IMR-90 (cell line): ENCODE data around the gene SH3RF3. TPM values are rescaled to one million over a fixed set of nuclear protein-coding genes. Genes with fewer than 3 reads are reported as not detected.

Experiments used
- ATAC-seq: fragments of 200-7000 bp; cut with Tn5 transposase; 2 replicates; pipeline ENCODE4 v1.9.1; 2020; ENCODE audit warnings: low read depth, mild to moderate bottlenecking, moderate library complexity
- BruUV-seq: library from RNA; stranded (reverse); fragments of 400-500 nt; replicated peaks from 2 replicates; lab custom pipeline; 2021; lab: Mats Ljungman, UMichigan
- CTCF ChIA-PET: fragments of 300-600 bp; formaldehyde crosslinking; extraction: SDS; loops from one replicate; lab custom pipeline; 2021; ENCODE audit warnings: antibody characterized with exemption; lab: Yijun Ruan, JAX
- POLR2A ChIA-PET: fragments of 300-600 bp; sonication (Branson Sonifier 250); formaldehyde crosslinking; loops from one replicate; lab custom pipeline; 2022; ENCODE audit warnings: antibody characterized with exemption; ENCODE audit not compliant: unreplicated experiment; lab: Charles Lee
- DNase-seq: peaks from one replicate; pipeline ENCODE4 v3.0.0; 2013
- H2AFZ ChIP-seq: replicated peaks from 2 replicates; pipeline ENCODE3; 2013; ENCODE audit warnings: low read length, mild to moderate bottlenecking; ENCODE audit not compliant: poor library complexity
- H2AK5ac ChIP-seq: 2 replicates; pipeline ENCODE4 v1.6.1; 2013; ENCODE audit warnings: low read depth, low read length, inconsistent platforms
- H2AK9ac ChIP-seq: replicated peaks from 2 replicates; pipeline ENCODE3; 2013; ENCODE audit warnings: mild to moderate bottlenecking, low read depth, low read length, moderate library complexity; ENCODE audit not compliant: poor library complexity
- H2BK120ac ChIP-seq: 2 replicates; pipeline ENCODE4 v1.6.1; 2013; ENCODE audit warnings: low read depth, low read length, inconsistent platforms
- H2BK15ac ChIP-seq: 3 replicates; pipeline ENCODE4 v1.6.1; 2013; ENCODE audit warnings: low read depth, low read length, inconsistent platforms
- H2BK20ac ChIP-seq: 2 replicates; pipeline ENCODE4 v1.6.1; 2013; ENCODE audit warnings: low read depth, mild to moderate bottlenecking, inconsistent platforms, low read length, moderate library complexity
- H2BK5ac ChIP-seq: 2 replicates; pipeline ENCODE4 v1.6.1; 2013; ENCODE audit warnings: mild to moderate bottlenecking, low read depth, low read length, inconsistent platforms; ENCODE audit not compliant: poor library complexity, severe bottlenecking
- H3K14ac ChIP-seq: replicated peaks from 2 replicates; pipeline ENCODE4 v1.6.1; 2013; ENCODE audit warnings: low read depth, low read length, inconsistent platforms
- H3K18ac ChIP-seq: 2 replicates; pipeline ENCODE4 v1.6.1; 2013; ENCODE audit warnings: low read depth, low read length, control low read depth
- H3K23ac ChIP-seq: 2 replicates; pipeline ENCODE4 v1.6.1; 2013; ENCODE audit warnings: low read depth, low read length, inconsistent platforms
- H3K27ac ChIP-seq: 2 replicates; pipeline ENCODE4 v1.5.1; 2013; ENCODE audit warnings: mild to moderate bottlenecking, control low read depth, low read length; ENCODE audit not compliant: insufficient read depth
- H3K27me3 ChIP-seq: 2 replicates; pipeline ENCODE4 v1.6.1; 2013; ENCODE audit warnings: low read length; ENCODE audit not compliant: control insufficient read depth, insufficient read depth
- H3K36me3 ChIP-seq: 2 replicates; pipeline ENCODE4 v1.6.1; 2013; ENCODE audit warnings: low read length, mixed read lengths; ENCODE audit not compliant: control insufficient read depth, insufficient read depth
- H3K4ac ChIP-seq: 2 replicates; pipeline ENCODE4 v1.6.1; 2013; ENCODE audit warnings: low read depth, low read length, inconsistent platforms
- H3K4me1 ChIP-seq: 2 replicates; pipeline ENCODE4 v1.6.1; 2013; ENCODE audit warnings: low read length, mixed read lengths; ENCODE audit not compliant: control insufficient read depth, insufficient read depth
- H3K4me2 ChIP-seq: 2 replicates; pipeline ENCODE4 v1.6.1; 2013; ENCODE audit warnings: low read depth, mild to moderate bottlenecking, control low read depth, low read length, moderate library complexity
- H3K4me3 ChIP-seq: 2 replicates; pipeline ENCODE4 v1.5.1; 2013; ENCODE audit warnings: low read depth, mild to moderate bottlenecking, control low read depth, low read length, moderate library complexity; ENCODE audit not compliant: insufficient read depth
- H3K56ac ChIP-seq: 2 replicates; pipeline ENCODE4 v1.6.1; 2013; ENCODE audit warnings: low read length, inconsistent platforms; ENCODE audit not compliant: insufficient read depth; ENCODE audit errors: extremely low read depth
- H3K79me1 ChIP-seq, 2 experiments: 2 replicates each; pipeline ENCODE4 v1.6.1; 2013; ENCODE audit warnings: low read length in 2 of 2, inconsistent platforms in 1 of 2, low read depth in 1 of 2
- H3K9ac ChIP-seq: 2 replicates; pipeline ENCODE4 v1.6.1; 2013; ENCODE audit warnings: low read depth, low read length, control low read depth
- H3K9me1 ChIP-seq: 2 replicates; pipeline ENCODE4 v1.6.1; 2013; ENCODE audit warnings: low read length, inconsistent platforms; ENCODE audit not compliant: insufficient read depth
- H3K9me3 ChIP-seq: 2 replicates; pipeline ENCODE4 v1.6.1; 2013; ENCODE audit warnings: low read length; ENCODE audit not compliant: control insufficient read depth, insufficient read depth
- H4K20me1 ChIP-seq: 2 replicates; pipeline ENCODE4 v1.6.1; 2013; ENCODE audit warnings: low read length, inconsistent platforms; ENCODE audit not compliant: insufficient read depth
- H4K5ac ChIP-seq: 2 replicates; pipeline ENCODE4 v1.6.1; 2013; ENCODE audit warnings: mild to moderate bottlenecking, low read depth, low read length, control low read depth
- H4K8ac ChIP-seq, 2 experiments: 2 replicates each; pipeline ENCODE4 v1.6.1; 2013; ENCODE audit warnings: low read depth in 2 of 2, low read length in 2 of 2, control low read depth in 1 of 2, inconsistent platforms in 1 of 2
- H4K91ac ChIP-seq: 2 replicates; pipeline ENCODE4 v1.6.1; 2013; ENCODE audit warnings: low read depth, low read length, inconsistent platforms; ENCODE audit not compliant: insufficient read depth
- BHLHE40 ChIP-seq: fragments of 150-350 bp; IDR thresholded peaks from 2 replicates; pipeline ENCODE4 v1.6.1; 2016; ENCODE audit warnings: mild to moderate bottlenecking, low read depth, low read length
- ELK1 ChIP-seq: fragments of 150-350 bp; IDR thresholded peaks from 2 replicates; pipeline ENCODE4 v1.6.1; 2016; ENCODE audit warnings: low read depth, mild to moderate bottlenecking, low read length, moderate library complexity, borderline replicate concordance
- MAFK ChIP-seq: IDR thresholded peaks from 2 replicates; pipeline ENCODE4 v1.6.1; 2012; ENCODE audit warnings: low read depth, low read length, improper control_type of control experiment
- MAZ ChIP-seq: IDR thresholded peaks from 2 replicates; pipeline ENCODE4 v1.6.1; 2012; ENCODE audit warnings: low read depth, mild to moderate bottlenecking, low read length, improper control_type of control experiment, moderate library complexity, borderline replicate concordance
- NFE2L2 ChIP-seq: fragments of 150-350 bp; IDR thresholded peaks from 2 replicates; pipeline ENCODE4 v1.6.1; 2016; ENCODE audit warnings: low read depth, mild to moderate bottlenecking, low read length
- POLR2A ChIP-seq: IDR thresholded peaks from 2 replicates; pipeline ENCODE4 v1.6.1; 2012; ENCODE audit warnings: mild to moderate bottlenecking, low read depth, low read length
- RCOR1 ChIP-seq: IDR thresholded peaks from 2 replicates; pipeline ENCODE4 v1.6.1; 2012; ENCODE audit warnings: mild to moderate bottlenecking, low read length, improper control_type of control experiment; ENCODE audit not compliant: insufficient replicate concordance
- RFX5 ChIP-seq: IDR thresholded peaks from 2 replicates; pipeline ENCODE4 v1.8.0; 2012; ENCODE audit warnings: low read depth, mild to moderate bottlenecking, low read length, moderate library complexity
- SMC3 ChIP-seq: fragments of 150-350 bp; IDR thresholded peaks from 2 replicates; pipeline ENCODE4 v1.6.1; 2016; ENCODE audit warnings: low read depth, mild to moderate bottlenecking, antibody characterized with exemption, low read length, moderate library complexity
- WGBS, 2 experiments: methylation state at CpG; one replicate each; pipeline versions ENCODE4 v1.1.5 to v1.1.7; 2013; ENCODE audit warnings: missing lambda C conversion rate in 2 of 2; ENCODE audit not compliant: insufficient read length in 1 of 2; ENCODE audit errors: extremely low coverage in 2 of 2; 5-methylcytosine and 5-hydroxymethylcytosine counted together
- dilution Hi-C: fragments of 300-500 bp; cut with HindIII; formaldehyde crosslinking; loops from one replicate; pipeline ENCODE4 v1.14.3; 2018; ENCODE audit warnings: low sequenced_read_pairs; ENCODE audit not compliant: unreplicated experiment
- in situ Hi-C: fragments of 300-500 bp; cut with MboI; formaldehyde crosslinking; loops from 3 replicates; pipeline ENCODE4 v1.14.3; 2019; ENCODE audit warnings: low sequenced_read_pairs, inconsistent platforms, mixed read lengths
- intact Hi-C: fragments of 100-400 bp; cut with micrococcal nuclease; formaldehyde crosslinking; loops from 2 replicates; pipeline ENCODE4 v1.10.0; 2022
- polyA plus RNA-seq, 3 experiments: library from polyadenylated mRNA; depleted of rRNA; stranded (reverse); fragments of >200 nt; gene quantifications; 2 replicates each; pipeline ENCODE4 v1.2.3, GENCODE V29; 2012; ENCODE audit warnings: low replicate concordance in 1 of 3
- total RNA-seq: library from RNA; depleted of rRNA; stranded (reverse); fragments of >200 nt; gene quantifications from 2 replicates; pipeline ENCODE4 v1.2.3, GENCODE V29; 2012
- TF ChIP-seq, protein P1 (sequence below): fragments of 150-350 bp; IDR thresholded peaks from 2 replicates; pipeline ENCODE4 v1.6.1; 2017; ENCODE audit warnings: mild to moderate bottlenecking, antibody characterized with exemption, low read length, low read depth

SH3RF3 gene
- total and polyA plus RNA-seq, 2 of the 4 experiments (the other 2 are of a cell fraction), result 3.4 to 5.3 TPM

DNA sequence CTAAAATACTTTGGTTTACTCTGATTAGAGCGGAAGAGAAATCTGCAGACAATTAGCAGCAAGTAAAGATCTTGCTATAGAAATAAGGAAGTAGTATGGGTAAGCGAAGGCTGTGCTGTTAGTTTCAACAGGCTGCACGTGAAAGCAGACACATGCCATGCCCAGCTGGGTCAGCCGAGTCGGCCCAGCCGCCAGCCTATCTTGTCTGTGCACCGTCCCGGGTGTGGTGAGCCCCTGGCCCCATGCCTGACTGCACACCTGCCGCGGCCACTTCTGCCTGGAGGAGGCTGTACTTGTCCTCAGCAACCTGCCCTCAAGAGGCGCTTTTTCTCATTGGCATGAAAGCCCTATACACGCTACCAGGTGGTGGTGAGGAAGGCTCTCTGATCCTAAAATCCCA is 299.3 kb downstream of the SH3RF3 start:
- no peak overlapping the region for H2AFZ ChIP-seq
- H2BK5ac ChIP-seq, result no peak overlapping the region
- CTCF ChIA-PET, result no interaction called here
- H3K27ac ChIP-seq, result no peak overlapping the region
- no TSS peak for BruUV-seq
- WGBS, 2 experiments, result 86% methylated on average over 1 of the region's 12 CpGs; no CpG with 5 or more reads in 1 of the 2 experiments
- H3K27me3 ChIP-seq, result no peaks in the 10 kb centered on the region
- dilution Hi-C loops, result no loop called here
- TF ChIP-seq RCOR1 (no peak), MAZ (no peak), SMC3 (no peak), ELK1 (no peak), RFX5 (no peak), BHLHE40 (no peak), POLR2A (no peak), NFE2L2 (no peak), MAFK (no peak)
- TF ChIP-seq, protein P1, sequence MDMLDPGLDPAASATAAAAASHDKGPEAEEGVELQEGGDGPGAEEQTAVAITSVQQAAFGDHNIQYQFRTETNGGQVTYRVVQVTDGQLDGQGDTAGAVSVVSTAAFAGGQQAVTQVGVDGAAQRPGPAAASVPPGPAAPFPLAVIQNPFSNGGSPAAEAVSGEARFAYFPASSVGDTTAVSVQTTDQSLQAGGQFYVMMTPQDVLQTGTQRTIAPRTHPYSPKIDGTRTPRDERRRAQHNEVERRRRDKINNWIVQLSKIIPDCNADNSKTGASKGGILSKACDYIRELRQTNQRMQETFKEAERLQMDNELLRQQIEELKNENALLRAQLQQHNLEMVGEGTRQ, result no peak
- no peak overlapping the region for H3K4me2 ChIP-seq
- H2AK5ac ChIP-seq, result no peak overlapping the region
- H3K79me1 ChIP-seq, result peaks cover 2 to 16% of the 10 kb centered on the region in 2 experiments; a peak in 3 of 4 replicates
- no peak overlapping the region for H4K5ac ChIP-seq
- H2AK9ac ChIP-seq, result no peak overlapping the region
- H4K91ac ChIP-seq, result no peak overlapping the region
- no peak for ATAC-seq
- no peak overlapping the region for H3K9ac ChIP-seq
- no peak overlapping the region for H3K23ac ChIP-seq
- H3K56ac ChIP-seq, result no peak overlapping the region
- no peak overlapping the region for H2BK120ac ChIP-seq
- no peak for DNase-seq
- POLR2A ChIA-PET, result no interaction called here
- peaks cover 10% of the 10 kb centered on the region; the same call in 1 of the 2 replicates for H4K20me1 ChIP-seq
- no peak overlapping the region for H4K8ac ChIP-seq
- H2BK20ac ChIP-seq, result no peak overlapping the region
- peaks cover 19% of the 10 kb centered on the region for H3K36me3 ChIP-seq
- no peak overlapping the region for H3K4me3 ChIP-seq
- H3K18ac ChIP-seq, result no peak overlapping the region
- H3K4me1 ChIP-seq, result peaks cover 3% of the 10 kb centered on the region; the same call in 1 of the 2 replicates
- intact Hi-C loops, result no loop called here
- no peak overlapping the region for H3K14ac ChIP-seq
- H3K9me1 ChIP-seq, result peaks cover 18% of the 10 kb centered on the region
- in situ Hi-C loops, result no loop called here
- no peak overlapping the region for H3K4ac ChIP-seq
- H2BK15ac ChIP-seq, result no peak overlapping the region
- H3K9me3 ChIP-seq, result no peaks in the 10 kb centered on the region
